CD4-positive, alpha-beta T cell treated with Interleukin-15 for 4 hours (primary cell): ENCODE results near the gene AKAP13.
"Not testable (repeated sequence)": the region's sequence is repeated elsewhere in the genome, so short reads cannot be mapped to it uniquely, and the experiment has no call there.

Experiments used
- DNase-seq: peaks from one replicate; pipeline ENCODE4 v3.0.0-alpha.2; 2020; ENCODE audit warnings: low spot score

The AKAP13 gene, protein sequence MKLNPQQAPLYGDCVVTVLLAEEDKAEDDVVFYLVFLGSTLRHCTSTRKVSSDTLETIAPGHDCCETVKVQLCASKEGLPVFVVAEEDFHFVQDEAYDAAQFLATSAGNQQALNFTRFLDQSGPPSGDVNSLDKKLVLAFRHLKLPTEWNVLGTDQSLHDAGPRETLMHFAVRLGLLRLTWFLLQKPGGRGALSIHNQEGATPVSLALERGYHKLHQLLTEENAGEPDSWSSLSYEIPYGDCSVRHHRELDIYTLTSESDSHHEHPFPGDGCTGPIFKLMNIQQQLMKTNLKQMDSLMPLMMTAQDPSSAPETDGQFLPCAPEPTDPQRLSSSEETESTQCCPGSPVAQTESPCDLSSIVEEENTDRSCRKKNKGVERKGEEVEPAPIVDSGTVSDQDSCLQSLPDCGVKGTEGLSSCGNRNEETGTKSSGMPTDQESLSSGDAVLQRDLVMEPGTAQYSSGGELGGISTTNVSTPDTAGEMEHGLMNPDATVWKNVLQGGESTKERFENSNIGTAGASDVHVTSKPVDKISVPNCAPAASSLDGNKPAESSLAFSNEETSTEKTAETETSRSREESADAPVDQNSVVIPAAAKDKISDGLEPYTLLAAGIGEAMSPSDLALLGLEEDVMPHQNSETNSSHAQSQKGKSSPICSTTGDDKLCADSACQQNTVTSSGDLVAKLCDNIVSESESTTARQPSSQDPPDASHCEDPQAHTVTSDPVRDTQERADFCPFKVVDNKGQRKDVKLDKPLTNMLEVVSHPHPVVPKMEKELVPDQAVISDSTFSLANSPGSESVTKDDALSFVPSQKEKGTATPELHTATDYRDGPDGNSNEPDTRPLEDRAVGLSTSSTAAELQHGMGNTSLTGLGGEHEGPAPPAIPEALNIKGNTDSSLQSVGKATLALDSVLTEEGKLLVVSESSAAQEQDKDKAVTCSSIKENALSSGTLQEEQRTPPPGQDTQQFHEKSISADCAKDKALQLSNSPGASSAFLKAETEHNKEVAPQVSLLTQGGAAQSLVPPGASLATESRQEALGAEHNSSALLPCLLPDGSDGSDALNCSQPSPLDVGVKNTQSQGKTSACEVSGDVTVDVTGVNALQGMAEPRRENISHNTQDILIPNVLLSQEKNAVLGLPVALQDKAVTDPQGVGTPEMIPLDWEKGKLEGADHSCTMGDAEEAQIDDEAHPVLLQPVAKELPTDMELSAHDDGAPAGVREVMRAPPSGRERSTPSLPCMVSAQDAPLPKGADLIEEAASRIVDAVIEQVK (N-terminal part only)

DNA sequence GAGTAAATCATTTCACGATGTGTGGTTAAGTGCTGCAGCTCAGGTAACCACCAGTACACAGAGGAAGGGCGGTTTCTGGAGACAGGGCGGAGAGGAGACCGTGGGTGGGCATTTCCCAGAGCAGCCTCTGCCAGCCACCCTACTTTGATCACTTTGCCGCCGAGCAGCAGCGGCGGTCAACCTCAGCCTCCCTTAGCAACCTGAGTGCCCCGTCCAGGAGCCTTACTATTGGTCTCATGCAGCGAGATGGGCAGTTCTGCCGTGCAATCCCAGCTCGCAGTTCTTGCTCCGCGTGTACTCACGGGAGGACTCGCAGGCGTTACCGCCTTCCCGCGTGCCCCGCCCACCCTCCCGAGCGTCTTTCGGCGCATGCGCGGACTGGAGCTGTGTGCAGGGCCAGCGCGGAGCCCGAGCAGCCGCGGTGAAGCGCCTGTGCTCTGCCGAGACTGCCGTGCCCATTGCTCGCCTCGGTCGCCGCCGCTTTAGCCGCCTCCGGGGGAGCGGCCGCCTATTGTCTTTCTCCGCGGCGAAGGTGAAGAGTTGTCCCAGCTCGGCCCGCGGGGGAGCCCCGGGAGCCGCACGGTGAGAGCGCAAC lies at the start of gene AKAP13:
Gene AKAP13, plus strand, starts transcription at position 387 of the 595 bp plus-strand sequence. CDS start 105,118 bp downstream, outside the sequence.
- peak; percentile 98 for DNase-seq

DNA sequence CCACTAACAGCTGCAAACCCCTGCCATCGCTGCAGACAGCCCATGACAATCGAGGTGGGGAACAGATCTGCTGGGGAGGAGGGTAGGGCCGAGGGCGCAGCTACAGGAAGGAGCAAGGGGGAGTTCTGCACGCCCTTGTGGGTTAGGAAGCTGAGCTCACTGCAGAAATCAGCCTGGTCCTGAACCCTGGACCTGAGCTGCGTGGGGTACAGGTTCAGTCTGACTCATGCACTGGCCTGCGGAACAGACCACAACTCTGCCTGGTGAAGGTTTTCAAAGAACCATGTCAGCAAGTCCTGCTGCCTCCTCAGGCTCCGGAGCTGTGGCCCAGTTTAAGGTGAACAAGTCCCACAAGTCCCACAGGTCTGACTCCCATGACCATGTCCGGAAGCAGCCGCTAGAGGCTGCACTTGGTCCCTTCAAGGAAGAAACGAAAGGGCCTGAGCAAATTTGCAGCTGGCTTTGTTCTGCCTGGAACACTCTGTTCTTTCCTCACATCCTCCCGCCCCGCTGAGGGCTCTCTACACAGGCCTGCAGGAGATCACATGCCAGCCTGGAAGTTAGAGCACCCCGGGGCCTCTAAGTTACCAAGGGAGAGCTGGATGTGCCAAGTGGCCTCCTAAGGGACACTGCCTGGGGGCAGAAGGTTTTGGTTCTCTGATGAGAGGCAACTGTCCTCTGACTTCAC lies 49.4 kb upstream of the AKAP13 start:
- DNase-seq, result peak; percentile 90

DNA sequence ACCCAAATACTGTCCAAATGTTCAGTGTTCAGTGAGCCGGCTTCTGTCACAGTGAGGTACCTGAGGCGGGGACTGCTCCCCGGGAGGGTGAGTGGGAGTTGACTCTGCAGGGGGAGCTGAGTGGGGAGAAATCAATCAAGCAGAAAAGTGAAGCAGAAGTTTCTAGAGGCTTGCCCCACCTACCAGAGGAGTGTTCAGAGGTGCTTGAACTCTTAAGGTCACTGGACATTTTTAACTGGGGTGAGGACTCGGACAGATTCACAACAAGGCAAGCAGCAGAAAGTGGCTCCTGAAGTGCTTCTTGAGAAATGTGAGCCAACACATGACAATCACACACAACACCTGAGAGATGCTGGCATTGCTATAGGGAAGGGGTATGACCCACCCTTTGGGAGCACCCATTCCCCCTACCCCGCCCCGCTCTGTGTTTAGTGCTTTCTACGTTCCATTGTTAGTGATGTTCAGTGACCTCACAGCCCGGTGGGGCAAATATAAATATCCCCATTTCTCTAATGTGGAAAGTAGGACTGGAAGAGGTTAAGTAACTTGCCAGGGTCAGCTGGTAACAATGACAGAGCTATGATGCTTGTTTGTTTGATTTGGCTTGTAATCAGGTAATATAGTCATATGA lies 48.6 kb upstream of the AKAP13 start:
- no peak for DNase-seq

DNA sequence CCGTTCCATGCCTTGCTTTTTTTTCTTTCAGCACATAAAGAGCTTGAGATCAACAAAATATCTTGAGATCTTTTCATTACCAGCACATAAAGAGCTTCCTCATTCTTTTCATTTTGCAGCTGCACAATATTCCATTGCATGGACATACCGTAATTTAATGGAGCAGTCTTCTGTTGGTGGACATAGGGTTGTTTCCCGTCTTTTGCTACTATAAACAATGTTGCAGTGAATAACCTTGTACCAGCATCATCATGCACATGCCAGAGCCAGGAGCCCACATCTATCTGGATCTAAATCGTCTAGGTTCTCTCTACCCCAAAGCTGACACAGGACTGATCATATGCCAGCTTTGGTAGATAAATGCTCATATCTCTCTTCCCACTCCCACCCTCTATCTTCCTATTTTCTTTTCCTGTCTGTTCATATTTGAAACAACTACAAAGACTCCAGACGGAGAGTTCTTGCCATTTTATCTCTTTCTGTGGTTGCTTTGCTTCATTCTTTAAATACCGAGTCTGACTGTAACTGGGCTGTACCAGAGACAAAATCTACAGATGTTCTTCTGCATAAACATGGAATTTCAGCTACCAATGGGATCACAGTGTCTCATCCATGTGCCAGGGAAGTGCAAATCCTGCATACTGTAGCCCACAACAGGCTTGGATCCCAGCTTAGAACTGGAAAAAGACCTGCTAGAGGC lies 47.1 kb upstream of the AKAP13 start:
- DNase-seq, result no peak

DNA sequence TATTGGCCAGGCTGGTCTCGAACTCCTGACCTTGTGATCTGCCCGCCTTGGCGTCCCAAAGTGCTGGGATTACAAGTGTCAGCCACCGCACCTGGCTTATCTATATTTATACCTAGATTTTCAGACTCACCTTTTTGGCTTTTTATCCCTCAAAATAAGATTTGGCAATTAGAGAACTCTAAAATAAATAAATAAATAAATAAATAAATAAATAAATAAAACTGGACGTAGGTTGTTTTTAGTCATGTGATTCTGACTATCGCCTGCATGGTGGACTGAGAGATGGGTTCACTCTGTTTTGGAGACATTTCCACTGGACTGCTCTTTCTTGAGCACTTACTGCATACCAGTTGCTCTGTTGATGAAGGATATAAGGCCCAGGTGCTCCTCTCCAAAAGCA lies 46.2 kb upstream of the AKAP13 start:
- no peak for DNase-seq

- DNase-seq, result no peak
Observed at GRCh38 chr15:85335193-85335942, 45.0 kb upstream of the AKAP13 start.

DNA sequence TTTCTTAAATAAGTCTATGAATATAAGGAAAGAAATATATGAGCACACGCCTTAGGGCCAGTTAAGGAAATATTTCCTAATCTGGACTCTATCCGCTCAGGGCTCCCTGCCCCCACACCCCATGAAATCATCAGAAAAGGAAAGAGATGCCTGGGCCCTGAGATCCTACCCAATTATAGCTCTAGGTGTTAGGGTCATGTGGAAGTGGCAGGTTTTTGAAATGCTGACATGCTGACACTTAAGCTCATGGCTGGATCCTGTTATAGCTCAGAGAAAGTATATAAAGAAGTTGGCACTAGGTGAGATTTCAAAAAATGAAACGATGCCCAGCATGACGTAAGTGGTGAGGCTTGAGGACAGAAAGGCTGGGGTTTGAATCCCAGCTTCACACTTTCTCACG lies 43.5 kb upstream of the AKAP13 start:
- no peak for DNase-seq

- DNase-seq, result no peak
Observed at GRCh38 chr15:85337425-85338074, 42.9 kb upstream of the AKAP13 start.

DNA sequence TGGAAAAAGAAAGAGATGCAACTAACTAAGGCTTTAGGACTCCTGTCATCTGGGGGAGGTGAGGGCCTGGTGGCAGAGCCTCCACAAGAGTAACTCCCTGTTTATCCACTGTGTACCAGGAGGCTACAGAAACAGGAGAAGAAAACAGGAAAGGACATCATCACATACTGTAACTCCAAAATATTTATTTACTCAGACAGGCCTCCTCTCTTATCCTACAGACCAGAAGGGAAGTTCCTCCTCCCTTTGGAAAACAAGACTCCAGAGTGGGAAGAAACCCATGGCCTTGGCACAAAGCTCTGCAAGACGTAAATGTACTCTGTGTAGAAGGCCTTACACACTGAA lies 40.1 kb upstream of the AKAP13 start:
- DNase-seq, result no peak

DNA sequence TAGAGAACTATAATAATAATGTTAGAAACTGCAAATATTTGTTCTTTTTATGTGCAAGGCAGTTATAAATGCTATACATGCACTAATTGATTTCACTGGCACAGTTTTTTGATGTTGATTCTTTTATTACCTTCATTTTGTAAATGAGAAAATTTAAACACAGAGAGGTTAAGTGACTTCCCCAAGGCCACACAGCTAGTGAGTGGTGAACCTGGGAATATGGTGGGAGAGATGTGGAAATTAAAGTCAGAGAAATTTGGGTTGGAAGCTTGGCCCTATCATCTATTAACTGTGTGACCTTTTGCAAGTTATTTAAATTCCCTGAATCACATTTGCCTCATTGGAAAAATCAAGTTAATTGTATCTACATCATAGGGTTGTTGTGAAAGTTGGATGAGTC lies 39.6 kb upstream of the AKAP13 start:
- no peak for DNase-seq

DNA sequence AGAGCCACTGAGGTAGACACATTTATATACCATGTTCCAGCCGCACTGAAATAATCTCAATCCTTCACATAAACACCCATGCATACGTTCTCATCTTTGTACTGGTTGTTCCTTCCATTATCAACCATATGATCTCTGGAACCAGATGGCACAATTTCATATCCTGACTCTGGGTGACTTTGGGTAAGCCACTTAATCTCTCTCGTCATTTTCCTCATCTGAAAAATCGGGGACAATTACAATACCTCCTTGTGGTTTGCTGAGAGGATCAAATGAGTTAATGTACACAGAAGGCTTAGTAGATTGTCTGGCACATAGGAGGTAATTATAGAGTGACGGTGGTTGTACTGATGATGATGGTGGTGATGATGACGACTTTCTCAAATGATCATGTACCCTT lies 38.2 kb upstream of the AKAP13 start:
- not testable (repeated sequence) for DNase-seq

DNA sequence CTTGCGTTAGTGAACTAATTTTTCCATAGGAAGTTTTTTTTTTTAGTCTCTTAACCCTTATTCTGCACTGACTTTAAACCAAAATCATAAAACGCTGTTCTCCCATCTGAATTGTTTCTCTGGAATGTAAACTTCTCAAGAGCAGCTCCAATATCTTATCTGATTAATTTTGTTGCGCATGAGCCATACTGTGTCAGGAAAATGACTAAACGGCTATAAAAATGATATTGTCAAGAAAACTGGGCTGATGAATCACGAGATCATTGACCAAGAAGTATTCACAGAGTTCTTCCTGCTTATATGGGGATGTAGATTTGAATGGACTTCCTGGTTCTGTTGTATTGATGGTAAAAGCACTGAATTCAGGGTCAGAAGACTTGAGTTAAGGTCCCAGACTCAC lies 37.0 kb upstream of the AKAP13 start:
- DNase-seq, result not testable (repeated sequence)

DNA sequence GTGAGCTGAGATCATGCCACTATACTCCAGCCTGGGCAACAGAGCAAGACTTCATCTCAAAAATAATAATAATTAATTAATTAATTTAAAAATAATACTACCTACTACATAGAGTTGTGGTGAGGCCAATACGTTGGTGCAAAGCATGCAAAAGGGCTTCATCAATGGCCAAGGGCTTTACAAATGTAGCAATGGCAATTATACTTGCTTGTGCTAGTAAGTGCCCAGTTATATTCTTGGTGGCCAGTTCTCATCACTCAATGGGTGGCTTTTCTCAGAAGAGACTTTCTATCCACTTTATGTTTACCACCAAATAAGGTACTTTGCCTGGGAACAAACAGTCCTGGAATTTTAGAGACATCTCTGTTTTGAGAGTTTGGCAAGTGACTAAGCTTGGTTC lies 36.2 kb upstream of the AKAP13 start:
- not testable (repeated sequence) for DNase-seq

- DNase-seq, result not testable (repeated sequence)
Observed at GRCh38 chr15:85344653-85345114, 35.7 kb upstream of the AKAP13 start.

DNA sequence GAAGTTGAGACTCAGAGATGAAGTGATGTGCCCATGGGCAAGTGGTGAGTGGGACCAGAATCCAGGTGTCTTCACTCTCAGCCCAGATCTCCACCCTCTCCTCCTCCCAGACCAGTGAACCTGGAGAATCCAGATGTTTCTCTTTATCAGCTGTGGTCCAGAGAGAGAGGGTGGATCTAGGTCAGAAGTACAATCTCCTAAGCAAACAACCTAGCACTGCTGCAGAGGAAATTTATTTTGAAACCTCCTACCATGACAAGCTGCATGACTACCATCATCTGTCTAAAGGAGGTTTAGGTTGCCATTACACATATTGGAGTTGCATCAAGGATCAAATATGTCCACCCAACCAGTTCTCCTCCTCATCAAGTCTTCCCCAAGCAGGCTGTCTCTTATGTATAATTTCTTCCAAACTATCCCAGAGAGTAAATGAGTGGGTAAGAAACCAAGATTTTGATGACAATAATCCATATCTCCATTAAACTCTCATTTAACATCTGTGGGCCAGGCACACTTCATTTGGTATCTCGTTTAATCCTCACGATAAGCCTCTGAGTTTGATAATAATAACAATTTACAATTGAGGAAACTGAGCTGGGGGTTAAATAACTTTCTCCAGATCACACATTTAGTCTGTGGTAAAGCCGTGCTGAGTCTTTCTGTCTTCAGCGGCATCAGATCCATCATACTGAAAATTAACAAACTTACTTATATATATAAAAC lies 35.0 kb upstream of the AKAP13 start:
- DNase-seq, result not testable (repeated sequence)

DNA sequence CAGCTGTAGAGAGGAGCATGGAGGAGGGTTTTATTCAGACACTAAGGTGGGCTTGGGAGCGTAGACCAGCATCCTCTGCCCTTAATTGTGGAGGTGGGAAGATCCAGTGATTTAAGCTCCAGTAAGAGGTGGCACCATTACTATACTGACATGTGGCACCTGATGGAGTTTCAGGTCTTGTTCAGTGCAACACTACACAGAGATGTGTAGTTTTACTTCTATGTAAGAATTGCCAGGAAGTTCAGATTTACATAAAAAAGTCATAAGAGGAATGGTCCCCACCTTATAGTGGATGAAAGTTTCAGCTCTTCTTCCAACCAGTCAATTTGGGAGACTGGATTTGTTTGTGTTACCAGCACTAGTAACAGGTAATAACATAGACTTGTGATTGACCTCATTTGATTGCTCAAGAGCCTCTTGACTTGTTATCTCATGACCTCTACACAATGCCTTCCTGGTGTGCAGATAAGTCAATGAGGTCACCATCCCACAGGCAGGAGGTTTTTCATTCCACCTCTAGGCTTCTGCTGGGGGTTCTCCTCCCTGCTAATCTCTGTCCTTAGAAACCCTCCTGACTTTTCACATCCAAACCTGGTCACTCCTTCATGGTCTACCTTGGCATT lies 33.8 kb upstream of the AKAP13 start:
- not testable (repeated sequence) for DNase-seq

GRCh38 chr15:85347264-85348047 lies 32.9 kb upstream of the AKAP13 start:
- DNase-seq, result not testable (repeated sequence)
